Posterior cingulate gyrus (tissue), 11 donors: ENCODE measurements around the gene POLRMT.
A peak's percentile ranks its signal among the peaks of the same experiment; 100 is the strongest.

Source experiments
- DNase-seq, 10 donors: peaks; one replicate each; pipeline versions ENCODE4 v3.0.0 to v3.0.0-alpha.2; 2020 to 2021; ENCODE audit warnings: mixed read lengths in 3 of 10
- intact Hi-C: fragments of 100-400 bp; cut with DNase I; formaldehyde crosslinking; loops from one replicate; pipeline ENCODE4 v1.15.1; 2023

The POLRMT gene

DNA sequence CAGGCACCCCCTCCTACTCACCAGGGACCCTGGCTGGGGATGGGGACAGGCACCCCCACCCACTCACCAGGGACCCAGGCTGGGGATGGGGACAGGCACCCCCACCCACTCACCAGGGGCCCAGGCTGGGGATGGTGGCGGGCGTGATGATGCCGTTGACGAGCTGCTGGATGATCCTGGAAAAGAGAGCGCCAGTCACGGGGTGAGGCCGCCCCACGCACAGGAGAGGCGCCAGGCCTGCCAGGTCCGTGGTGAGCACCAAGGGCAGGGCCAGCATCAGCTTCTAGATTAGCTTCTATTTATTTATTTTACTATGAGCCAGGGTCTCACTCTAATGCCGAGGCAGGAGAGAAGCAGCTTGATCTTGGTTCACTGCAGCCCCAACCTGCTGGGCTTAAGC is 16.8 kb upstream of the POLRMT start:
- no peak for DNase-seq

DNA sequence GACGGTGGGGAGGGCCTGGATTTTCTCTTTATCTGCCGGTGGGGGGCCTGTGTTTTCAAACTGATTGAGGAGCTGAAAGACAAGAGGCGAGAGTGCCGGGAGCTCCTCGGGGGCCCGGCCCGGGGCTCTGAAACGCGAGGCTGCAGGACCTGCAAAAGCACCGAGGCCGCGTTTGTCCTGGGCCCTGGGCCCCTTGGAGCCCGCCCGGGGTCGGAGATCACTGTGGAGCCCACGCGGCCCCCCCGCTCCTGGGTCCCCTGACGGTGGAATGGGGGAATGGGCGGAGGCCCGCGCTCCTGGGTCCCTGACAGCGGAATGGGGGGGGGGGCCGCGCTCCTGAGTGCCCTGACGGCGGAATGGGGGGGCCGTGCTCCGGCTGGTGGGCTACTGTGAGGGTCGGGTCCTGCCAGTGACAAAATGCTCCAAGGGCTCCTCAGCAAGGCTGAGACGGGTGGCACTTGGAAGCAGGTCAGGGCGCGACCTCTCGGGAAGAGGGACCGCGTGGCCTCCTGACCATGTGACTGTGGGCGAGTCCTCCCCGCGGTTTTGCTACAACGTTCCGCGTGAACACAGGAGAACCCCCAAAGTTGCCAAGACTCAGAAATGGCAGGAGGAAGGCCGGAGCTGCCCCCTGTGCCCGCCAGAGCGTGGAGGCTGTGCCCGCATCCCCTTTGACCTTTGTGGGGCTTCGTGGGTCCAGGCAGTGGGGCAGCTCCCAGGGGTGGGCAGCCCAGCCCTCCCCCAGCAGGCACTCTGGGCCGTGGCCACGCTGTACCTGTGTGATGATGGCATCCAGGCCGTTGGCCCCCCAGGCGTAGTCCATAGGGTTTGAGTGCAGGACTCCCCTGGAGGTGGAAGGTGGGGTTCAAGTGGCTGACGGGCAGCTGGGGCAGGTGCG is 15.8 kb upstream of the POLRMT start:
- intact Hi-C loops: no loop called here
- DNase-seq: no peak

More for the DNA sequence above, 16.8 kb upstream of the POLRMT start:
- intact Hi-C loops: no loop called here

DNA sequence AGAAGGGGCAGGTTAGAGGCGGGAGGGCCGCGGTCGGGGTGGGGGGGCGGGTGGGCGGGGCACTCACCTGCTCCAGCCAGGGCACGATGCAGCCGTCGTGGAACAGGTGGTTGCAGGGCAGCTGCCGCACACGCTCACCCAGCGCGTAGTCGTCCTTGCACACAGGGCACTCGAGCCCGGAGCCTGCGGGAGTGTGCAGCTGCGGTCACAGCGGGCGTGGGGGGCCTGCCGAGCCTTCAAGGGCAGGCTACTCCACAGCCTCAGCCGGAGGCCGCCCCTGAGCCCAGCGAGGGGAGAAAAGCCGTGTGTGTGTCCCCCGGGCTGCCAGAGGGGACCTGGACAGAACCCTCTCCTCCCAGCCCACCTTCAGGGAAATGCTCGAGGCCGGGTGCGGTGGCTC is 15.0 kb upstream of the POLRMT start:
- intact Hi-C loops: no loop called here
- no peak for DNase-seq

DNA sequence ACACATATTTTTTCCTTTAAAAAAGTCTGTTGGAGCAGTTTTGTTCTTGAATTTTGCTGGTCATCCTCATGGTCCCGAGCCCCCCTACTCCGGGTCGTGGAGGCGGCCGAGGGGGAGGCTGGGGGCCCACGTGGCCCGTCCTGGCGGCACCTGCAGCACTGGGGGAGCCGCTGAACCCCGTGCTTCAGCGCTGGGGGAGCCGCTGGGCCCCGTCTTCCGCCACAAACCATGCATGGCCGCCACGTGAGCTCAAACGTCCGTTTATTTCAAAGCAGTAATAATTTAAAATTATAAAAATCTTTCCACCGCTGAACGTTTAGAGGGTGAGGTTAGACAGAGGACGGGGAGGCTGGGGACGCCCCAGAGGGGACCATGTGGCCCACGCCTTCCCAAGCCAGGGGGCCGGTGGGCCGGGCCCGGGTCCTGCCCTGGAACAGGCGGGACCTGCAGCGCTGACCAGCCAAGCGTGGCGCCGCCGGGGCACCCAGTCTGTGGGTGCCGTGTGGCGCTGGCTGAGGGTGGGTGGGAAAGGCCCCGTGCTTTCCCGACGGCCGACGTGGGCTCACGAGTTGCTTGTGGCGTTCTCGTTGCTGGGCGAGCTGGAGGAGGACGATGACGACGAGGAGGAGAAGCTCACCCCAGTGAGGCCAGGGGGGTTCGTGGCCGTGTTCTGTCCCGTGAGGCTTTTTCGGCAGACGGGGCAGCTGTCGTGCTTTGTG is 14.4 kb upstream of the POLRMT start:
- intact Hi-C loops: no loop called here
- no peak for DNase-seq

DNA sequence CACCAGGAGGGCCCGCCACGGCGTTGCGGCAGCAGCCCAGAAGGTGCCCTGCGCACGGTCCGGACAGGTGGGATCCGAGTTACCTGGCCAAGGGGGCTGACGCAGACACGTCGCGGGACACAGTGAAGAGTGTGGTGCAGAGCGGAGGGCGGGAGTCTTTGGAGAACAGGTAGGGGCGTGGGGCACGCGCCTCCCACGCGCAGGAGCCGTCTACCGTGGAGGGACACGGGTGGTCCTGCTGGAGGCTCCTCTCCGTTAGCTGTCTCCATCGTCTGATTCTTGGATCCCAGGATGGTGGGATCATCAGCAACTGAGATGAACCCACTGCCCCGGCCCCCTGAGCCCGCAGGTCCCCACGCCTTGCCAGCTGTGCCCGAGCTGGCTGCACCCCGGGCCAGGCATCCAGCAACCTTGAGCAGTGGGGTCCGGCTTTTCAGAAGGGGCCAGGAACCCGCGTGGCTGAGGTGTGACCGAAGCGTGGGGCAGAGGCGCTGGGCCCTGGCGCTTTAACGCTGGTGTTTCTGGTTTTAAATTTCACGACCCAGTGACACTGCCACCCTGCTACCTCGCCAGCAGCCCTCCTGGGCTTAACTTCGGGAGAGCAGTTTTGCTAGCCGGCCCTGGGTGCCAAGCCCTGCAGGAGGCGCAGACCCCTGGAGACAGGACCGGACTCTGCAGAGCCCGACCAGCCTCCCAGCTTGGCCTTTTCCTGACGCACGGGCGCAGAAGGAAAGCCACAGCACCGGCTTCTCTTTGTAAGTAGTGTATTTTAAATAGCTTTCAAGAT is 13.6 kb upstream of the POLRMT start:
- DNase-seq: no peak
- intact Hi-C loops: no loop called here

DNA sequence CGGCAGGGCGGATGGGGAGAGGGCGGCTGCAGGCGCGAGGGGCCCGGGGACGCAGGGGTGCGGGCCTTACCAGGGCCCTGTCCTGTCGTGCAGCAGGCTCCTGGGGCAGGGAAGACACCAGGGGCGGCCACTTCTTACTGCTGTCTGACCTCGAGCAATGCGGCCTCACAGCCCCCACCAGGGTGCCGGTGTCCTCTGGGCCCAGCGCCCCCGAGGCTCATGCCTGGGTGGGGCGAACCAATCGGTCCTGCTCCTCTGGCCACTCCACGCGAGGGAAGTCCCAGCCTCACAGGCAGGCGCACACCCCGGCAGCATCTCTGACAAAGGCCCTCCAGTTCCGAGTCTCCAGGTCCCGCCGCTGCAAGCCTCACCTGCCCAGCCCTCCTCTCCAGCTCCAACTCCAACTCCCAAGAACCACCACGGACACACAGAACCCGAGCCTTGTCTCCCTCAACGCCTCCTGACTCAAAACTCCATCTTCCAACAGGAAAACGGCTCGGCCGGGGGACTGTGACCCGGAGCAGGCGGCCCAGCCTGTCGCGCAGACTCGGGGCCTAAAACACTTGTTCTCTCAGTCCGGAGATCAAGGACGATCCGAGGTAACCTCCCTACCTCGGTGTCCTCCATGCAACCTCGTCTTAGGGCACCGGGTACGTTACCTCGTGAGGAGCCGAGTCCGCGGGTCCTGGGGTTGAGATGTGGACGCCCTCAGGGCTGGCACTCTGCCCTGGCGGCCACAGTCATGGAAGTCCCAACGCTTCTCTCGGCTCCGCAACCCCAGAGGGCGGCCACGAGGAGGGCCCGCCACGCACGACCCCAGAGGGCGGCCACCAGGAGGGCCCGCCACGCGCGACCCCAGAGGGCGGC is 12.8 kb upstream of the POLRMT start:
- intact Hi-C loops: no loop called here
- no peak for DNase-seq

DNA sequence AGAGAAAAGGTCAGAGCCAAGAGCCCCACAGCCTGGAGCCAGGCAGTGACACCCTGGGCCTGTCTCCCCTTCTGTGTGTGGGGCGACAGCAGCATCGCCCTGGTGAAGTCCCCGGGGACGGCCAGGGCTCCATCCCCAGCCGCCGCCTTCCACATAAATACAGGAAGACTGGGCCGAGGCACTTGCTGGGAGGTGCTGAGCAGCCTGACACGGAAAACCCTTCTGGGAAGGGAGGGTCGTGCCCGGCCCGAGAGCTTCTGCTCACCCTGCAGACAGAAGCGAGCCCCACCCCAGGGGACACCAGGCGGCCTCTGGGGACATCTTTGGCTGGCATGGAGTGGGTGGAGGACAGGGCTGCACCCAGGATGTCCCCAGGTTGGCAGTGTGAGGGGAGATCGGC is 11.5 kb upstream of the POLRMT start:
- intact Hi-C loops: no loop called here

DNA sequence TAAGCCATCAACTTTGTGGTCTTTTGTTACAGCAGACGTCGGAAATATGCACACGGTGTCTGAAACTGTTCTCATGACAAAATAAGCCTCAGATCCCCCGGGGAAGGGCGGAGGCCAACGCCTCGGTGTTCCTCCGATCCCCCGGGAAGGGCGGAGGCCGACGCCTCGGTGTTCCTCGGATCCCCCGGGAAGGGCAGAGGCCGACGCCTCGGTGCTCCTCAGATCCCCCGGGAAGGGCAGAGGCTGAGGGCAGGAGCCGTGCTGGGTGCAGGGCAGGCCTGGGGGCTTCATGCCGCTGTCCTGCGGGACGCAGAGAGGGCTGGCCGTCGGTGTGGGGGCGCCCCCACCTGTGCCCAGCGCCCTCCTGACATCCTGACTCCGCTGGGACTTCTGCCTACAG is 11.0 kb upstream of the POLRMT start:
- no peak for DNase-seq
- intact Hi-C loops: no loop called here

More for the DNA sequence above, 11.5 kb upstream of the POLRMT start:
- no peak for DNase-seq

DNA sequence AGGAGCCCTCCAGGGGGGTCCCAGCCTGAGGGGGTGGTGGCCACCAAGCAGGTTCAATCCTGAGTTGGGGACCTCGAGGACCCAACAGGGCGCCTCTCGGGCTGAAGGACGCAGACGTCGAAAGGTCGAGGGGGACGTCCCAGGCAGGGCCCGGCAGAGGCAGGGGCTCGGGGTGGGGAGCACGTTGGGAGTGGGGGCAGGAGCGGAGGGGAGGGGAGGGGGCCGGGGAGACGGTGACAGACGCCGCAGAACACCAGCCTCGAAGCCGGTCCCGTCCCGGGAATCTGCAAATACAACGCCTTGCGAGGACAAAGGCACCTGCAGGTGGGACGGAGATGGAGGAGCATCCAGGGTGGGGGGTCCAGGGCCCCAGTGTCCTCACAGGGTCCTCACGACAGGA is 10.4 kb upstream of the POLRMT start:
- intact Hi-C loops: no loop called here
- DNase-seq: no peak

DNA sequence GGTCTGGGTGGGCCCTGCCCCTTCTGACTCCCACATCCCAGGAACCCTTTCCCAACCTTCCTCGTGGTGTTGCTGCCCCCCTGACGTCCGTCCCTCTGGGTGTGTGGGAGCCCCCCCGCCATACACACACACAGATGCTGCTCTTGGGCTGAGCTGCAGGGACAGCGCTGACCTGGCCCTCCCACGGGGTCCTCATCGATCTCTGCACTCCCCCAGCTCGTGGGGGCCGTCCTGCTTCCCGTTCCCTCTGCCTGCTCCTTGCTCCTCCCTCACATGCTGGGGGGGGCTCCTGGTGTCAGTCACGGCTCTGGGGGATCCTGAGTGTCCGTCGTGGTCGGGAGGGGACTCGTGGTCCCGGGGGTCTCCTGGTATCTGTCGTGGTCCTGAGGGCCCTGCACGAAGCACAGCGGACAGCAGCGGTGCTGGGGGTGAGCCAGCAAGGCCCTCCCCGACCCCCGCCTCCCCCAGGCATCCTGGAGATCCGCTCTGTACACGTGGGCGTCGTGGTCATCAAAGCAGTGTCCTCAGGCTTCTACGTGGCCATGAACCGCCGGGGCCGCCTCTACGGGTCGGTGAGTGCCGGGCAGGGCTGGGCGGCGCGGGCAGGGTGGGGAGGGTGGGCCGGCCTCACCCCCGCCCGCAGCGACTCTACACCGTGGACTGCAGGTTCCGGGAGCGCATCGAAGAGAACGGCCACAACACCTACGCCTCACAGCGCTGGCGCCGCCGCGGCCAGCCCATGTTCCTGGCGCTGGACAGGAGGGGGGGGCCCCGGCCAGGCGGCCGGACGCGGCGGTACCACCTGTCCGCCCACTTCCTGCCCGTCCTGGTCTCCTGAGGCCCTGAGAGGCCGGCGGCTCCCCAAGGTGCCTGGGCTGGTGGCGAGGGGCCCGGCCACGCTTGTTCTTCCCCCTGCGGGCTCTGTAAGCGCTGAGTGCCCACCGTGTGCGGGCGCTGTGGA is 9.7 kb upstream of the POLRMT start:
- intact Hi-C loops: no loop called here
- DNase-seq: no peak

DNA sequence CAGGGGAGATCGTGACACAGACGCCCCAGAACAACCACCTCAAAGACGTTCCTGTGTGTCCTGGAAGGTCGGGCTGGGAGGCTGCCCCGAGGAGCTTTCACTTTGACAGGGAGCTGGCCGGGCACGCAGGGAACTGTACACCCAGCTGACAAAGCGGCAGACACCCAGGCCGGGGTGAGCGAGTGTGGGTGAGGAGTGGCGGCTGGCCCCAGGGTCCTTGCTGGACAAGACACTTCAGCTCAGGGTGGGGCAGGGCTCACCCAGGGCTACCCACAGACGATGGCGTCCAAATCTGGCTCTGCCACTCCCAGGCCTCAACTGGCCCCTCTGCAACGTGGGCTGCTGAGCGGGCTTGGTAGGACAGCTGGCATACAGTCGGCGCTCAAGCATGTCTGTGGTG is 8.4 kb upstream of the POLRMT start:
- no peak for DNase-seq
- intact Hi-C loops: no loop called here

DNA sequence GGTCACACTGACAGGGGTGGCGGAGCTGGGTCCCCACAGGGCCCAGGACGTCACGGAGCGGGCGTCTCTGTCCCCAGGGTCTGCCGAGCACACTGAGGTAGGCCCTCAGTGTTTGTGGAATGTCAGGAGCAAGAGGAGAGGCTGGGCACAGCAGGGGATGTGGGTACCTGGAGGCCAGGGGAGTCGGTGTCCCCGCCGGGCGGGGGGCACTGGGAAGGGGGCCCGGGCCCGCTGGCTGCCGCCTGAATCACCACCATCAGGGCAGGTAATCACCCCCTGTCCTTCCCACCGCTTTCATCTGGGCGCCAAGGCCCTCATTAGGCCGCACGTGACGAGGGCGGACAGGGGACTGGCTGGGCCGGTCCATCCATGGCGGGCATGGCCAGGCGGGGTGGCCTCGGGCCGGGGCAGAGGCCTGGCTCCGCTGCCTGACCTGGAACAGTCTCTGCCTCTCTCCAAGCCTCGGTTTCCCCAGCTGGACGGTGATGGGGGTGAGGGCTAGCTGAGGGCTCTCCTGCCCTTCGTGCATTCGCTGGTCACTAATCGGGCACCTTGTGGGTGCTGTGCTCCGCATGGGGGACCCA is 7.4 kb upstream of the POLRMT start:
- DNase-seq: no peak
- intact Hi-C loops: no loop called here

DNA sequence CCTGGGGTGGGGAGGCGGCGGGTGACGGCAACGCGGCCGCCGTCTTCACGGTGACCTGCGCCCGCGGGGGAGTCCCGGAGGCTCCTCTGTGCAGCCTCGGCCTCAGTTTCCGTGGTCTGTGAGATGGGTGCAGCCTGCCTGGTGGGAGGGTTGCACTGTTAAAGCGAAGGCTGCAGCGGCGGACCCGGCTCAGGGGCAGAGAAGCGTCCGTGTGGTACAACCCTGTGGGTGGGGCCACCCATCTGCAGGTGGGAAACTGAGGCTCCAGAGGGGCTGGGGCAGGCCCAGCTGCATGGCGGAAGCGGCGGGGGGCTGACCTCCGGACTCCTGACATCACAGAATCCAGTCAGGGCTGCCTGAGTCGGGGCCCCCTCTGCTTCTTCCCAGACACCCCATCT is 6.8 kb upstream of the POLRMT start:
- intact Hi-C loops: no loop called here
- DNase-seq: no peak

DNA sequence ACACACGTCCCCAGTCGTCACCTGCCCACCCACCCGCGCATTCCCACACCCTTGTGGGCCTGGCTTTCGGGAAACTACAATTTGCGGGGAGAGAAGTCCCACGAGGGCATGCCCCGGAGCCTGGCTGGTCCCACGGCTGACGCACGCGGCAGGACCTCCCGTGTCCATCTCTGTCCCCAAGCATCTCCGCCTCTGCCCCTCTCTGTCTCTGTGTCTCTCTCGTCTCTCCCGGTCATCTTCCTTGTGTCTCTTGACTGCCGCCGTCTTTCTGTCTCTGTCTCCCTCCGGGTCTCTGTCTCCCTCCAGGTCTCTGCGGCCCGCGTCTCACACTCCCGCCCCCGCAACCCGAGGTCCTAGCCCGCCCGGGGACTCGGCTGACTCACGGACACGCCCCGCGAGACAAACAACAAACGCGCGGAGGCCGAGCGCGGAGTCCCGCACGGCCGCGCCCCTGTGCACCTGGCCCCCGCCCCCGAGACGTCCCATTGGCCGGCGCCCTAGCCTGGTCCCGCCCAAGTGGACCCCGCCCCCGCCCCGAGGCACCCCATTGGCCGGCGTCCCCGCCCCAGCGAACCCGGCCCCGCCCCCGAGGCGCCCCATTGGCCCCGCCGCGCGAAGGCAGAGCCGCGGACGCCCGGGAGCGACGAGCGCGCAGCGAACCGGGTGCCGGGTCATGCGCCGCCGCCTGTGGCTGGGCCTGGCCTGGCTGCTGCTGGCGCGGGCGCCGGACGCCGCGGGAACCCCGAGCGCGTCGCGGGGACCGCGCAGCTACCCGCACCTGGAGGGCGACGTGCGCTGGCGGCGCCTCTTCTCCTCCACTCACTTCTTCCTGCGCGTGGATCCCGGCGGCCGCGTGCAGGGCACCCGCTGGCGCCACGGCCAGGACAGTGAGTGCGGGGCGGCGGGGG is 6.2 kb upstream of the POLRMT start, which contains the start of gene FGF22:
Gene FGF22, plus strand, starts transcription at position 627 of the 908 bp plus-strand sequence. Its CDS starts 47 bp downstream, at position 674.
- intact Hi-C loops: no loop called here
- DNase-seq: peak; percentile 86 to 99 (median 96)

DNA sequence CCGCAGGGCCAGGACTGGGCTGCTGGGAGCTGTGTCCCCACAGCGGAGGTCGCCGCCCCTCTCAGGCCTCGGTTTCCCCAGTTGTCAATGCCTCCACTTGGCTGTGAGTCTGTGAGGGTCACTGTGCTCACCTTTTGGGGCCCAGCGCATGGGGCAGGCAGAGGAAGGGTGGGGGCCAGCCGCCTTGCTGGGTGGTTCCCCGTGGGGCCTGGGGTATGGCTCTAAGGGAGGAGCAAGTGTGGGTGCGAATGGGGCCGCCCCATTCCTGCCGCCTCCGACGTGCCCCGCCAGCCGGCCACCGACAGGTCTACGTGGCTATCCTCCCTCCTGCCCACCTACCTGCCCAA is 5.5 kb upstream of the POLRMT start:
- DNase-seq: no peak
- intact Hi-C loops: no loop called here

DNA sequence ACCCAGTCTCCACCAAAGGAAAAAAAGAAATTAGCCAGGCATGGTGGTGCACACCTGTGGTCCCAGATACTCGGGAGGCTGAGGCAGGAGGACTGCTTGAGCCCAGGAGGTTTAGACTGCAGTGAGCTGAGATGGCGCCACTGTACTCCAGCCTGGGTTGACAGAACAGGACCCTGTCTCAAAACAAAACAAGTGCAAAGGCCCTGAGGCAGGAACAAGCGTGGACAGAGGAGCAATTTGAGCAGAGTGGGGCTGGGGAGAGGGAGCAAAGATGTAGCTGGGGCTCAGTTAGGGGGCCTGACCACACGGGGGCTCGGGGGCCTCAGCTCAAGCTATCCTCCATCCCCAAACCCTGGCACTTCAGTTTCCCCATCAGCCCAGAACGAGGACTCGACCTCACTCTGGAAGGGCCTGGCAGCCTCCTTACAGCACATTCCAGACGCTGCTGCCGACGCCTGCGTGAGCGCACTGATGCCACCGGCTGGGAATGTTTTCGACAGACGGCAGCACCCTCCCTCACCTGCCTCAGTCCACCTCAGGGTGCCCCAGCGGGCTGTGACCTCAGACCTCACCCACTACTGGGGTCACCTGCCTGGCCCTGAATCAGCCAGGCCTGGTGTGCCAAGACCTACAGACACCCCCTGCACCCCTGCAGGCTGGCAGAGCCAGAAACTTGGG is 1.8 kb upstream of the POLRMT start:
- intact Hi-C loops: no loop called here
- DNase-seq: no peak
